NB4 (cell line): ENCODE measurements around the gene E2F3.

Source experiments
- DNase-seq: peaks from one replicate; pipeline ENCODE4 v3.0.0; 2010; ENCODE audit warnings: low read depth
- H3K4me3 ChIP-seq: one replicate; pipeline ENCODE4 v1.5.1; 2011; ENCODE audit warnings: mild to moderate bottlenecking, low read depth, low read length, moderate library complexity
- CTCF ChIP-seq: IDR thresholded peaks from one replicate; pipeline ENCODE4 v1.5.1; 2012; ENCODE audit warnings: low read depth, low read length
- MAX ChIP-seq: IDR thresholded peaks from 2 replicates; pipeline ENCODE4 v1.6.1; 2011; ENCODE audit warnings: low read depth, low read length
- MYC ChIP-seq: IDR thresholded peaks from 2 replicates; pipeline ENCODE4 v1.6.1; 2011; ENCODE audit warnings: low read depth, low read length
- POLR2A ChIP-seq: IDR thresholded peaks from 2 replicates; pipeline ENCODE4 v1.6.1; 2011; ENCODE audit warnings: mild to moderate bottlenecking; ENCODE audit not compliant: insufficient read length; ENCODE audit errors: extremely low read depth

E2F3 gene

GRCh38 chr6:20479526-20479925 lies 77.8 kb downstream of the E2F3 start:
- DNase-seq, result no peak
- TF ChIP-seq CTCF, result no peak
- TF ChIP-seq POLR2A, result no peak
- TF ChIP-seq MAX, result no peak
- TF ChIP-seq MYC, result no peak
- no peak overlapping the region for H3K4me3 ChIP-seq

- DNase-seq, result no peak
- H3K4me3 ChIP-seq, result no peak overlapping the region
- TF ChIP-seq MYC, result no peak
These were observed 79.6 kb downstream of the E2F3 start for GRCh38 chr6:20481281-20481680.

- DNase-seq, result peak; percentile 66
- peak; percentile 27 for TF ChIP-seq MYC
- TF ChIP-seq POLR2A, result no peak
- peak; percentile 58 for TF ChIP-seq MAX
- H3K4me3 ChIP-seq, result no peak overlapping the region
These were observed 82.3 kb downstream of the E2F3 start for GRCh38 chr6:20483887-20484497.

- no peak overlapping the region for H3K4me3 ChIP-seq
- no peak for TF ChIP-seq CTCF
- TF ChIP-seq MYC, result no peak
- TF ChIP-seq MAX, result no peak
- TF ChIP-seq POLR2A, result no peak
- DNase-seq, result no peak
These were observed 85.0 kb downstream of the E2F3 start for GRCh38 chr6:20486641-20487040.

GRCh38 chr6:20487669-20488375 lies 86.1 kb downstream of the E2F3 start:
- no peak overlapping the region for H3K4me3 ChIP-seq
- TF ChIP-seq CTCF, result no peak
- TF ChIP-seq MAX, result no peak
- no peak for TF ChIP-seq MYC
- TF ChIP-seq POLR2A, result no peak
- no peak for DNase-seq

GRCh38 chr6:20490591-20490990 lies 88.9 kb downstream of the E2F3 start:
- DNase-seq, result no peak
- TF ChIP-seq CTCF (no peak), MAX (no peak), POLR2A (no peak), MYC (no peak)
- no peak overlapping the region for H3K4me3 ChIP-seq

- no peak for DNase-seq
- TF ChIP-seq MAX (no peak), MYC (no peak), CTCF (no peak), POLR2A (no peak)
- H3K4me3 ChIP-seq, result no peak overlapping the region
These were observed 90.4 kb downstream of the E2F3 start for GRCh38 chr6:20492099-20492498.
